ENCODE results near the gene TAOK2. TPM values are rescaled to one million over a fixed set of nuclear protein-coding genes. Genes with fewer than 3 reads are reported as not detected.

The TAOK2 gene
- total and polyA plus RNA-seq, 3 donors from 2014 or later = 66.5 to 140 (median 126) TPM

DNA sequence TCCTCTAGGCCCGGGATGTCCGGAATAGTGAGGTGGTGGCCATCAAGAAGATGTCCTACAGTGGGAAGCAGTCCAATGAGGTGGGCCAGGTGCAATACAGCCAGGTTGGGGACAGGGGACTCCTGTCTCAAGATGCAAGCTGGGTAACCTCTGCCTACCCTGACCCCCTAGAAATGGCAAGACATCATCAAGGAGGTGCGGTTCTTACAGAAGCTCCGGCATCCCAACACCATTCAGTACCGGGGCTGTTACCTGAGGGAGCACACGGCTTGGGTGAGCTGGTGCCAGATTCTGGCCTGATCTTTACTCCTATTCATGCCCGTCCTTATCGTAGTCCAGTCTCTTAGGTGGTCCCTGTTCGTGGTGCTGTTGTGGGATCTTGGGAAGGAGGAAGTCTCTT, 4.4 kb downstream of the TAOK2 start:
- H3K9me3 ChIP-seq = no peaks in the 10 kb centered on the region
- no peaks in the 10 kb centered on the region for H3K27me3 ChIP-seq
- no peak for DNase-seq
- WGBS, 2 donors = 93 to 98% methylated on average over 5 to 9 of the region's 9 CpGs
- intact Hi-C loops (cut with DNase I; ENCODE audit: low total_unique reads) = no loop called here
- no peaks in the 10 kb centered on the region for H3K36me3 ChIP-seq (ENCODE audit: low read depth, missing control alignments)
- H3K4me3 ChIP-seq = no peak overlapping the region
- TF ChIP-seq, protein P1, sequence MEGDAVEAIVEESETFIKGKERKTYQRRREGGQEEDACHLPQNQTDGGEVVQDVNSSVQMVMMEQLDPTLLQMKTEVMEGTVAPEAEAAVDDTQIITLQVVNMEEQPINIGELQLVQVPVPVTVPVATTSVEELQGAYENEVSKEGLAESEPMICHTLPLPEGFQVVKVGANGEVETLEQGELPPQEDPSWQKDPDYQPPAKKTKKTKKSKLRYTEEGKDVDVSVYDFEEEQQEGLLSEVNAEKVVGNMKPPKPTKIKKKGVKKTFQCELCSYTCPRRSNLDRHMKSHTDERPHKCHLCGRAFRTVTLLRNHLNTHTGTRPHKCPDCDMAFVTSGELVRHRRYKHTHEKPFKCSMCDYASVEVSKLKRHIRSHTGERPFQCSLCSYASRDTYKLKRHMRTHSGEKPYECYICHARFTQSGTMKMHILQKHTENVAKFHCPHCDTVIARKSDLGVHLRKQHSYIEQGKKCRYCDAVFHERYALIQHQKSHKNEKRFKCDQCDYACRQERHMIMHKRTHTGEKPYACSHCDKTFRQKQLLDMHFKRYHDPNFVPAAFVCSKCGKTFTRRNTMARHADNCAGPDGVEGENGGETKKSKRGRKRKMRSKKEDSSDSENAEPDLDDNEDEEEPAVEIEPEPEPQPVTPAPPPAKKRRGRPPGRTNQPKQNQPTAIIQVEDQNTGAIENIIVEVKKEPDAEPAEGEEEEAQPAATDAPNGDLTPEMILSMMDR (IDR thresholded peaks at IDR 0.05) = no peak
- no peak for TF ChIP-seq POLR2A (IDR thresholded peaks at IDR 0.05)
- H3K27ac ChIP-seq = no peak overlapping the region
- peaks cover 24% of the 10 kb centered on the region for H3K4me1 ChIP-seq

DNA sequence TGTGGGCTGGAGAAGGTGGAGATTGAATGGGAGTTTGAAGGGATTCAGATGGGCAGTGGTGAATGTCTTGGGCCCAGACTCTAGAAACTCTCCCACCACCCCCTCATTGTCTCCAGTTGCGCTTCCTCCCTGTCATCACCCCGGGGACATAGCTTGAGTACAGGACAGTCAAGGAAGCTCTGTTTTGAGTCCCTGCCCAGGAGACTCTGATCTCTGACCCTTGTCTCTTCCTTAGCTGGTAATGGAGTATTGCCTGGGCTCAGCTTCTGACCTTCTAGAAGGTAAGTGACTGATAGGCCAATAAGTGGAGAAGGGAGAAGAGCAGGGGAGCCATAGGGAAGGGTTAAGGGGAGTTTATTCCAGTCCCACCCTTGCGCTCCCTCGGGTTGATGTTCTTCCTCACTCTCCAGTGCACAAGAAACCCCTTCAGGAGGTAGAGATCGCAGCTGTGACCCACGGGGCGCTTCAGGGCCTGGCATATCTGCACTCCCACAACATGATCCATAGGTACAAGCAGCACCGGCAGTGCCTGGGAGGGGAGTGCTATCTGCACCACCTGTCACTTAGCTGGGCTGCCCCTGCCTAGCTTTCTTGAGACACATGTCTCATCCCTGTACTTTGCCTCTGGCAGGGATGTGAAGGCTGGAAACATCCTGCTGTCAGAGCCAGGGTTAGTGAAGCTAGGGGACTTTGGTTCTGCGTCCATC, 5.0 kb downstream of the TAOK2 start:
- intact Hi-C loops (cut with DNase I; ENCODE audit: low total_unique reads) = no loop called here
- DNase-seq = no peak

DNA sequence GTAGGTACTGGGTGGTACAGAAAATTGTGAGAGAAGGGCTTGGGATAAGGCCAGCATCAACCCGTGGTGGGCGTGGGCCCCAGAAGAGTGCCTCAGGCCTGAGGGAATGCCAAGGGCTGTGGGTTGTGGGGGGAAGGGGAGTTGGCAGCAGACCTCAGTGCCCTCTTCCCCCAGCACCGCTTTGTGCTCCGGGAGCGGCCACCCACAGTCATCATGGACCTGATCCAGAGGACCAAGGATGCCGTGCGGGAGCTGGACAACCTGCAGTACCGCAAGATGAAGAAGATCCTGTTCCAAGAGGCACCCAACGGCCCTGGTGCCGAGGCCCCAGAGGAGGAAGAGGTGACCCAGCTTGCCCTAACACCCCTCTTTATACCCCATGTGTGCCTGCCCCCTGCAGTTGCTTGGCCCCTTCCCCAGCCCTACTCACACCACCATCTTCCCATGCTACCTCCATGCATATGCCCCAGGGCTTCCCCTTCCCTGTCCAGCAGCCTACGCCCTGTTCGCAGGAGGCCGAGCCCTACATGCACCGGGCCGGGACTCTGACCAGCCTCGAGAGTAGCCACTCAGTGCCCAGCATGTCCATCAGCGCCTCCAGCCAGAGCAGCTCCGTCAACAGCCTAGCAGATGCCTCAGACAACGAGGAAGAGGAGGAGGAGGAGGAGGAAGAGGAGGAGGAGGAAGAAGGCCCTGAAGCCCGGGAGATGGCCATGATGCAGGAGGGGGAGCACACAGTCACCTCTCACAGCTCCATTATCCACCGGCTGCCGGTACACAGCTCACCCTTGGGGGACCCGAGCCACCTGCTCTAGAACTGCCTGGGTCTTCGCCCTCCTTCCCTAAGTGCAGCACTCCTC, 9.1 kb downstream of the TAOK2 start:
- Histone ChIP-seq H3K36me3 (ENCODE audit: low read depth, missing control alignments) (no peaks in the 10 kb centered on the region), H3K27me3 (no peaks in the 10 kb centered on the region), H3K4me3 (no peak overlapping the region), H3K4me1 (no peaks in the 10 kb centered on the region), H3K9me3 (no peaks in the 10 kb centered on the region), H3K27ac (no peak overlapping the region)
- TF ChIP-seq, protein P1 (IDR thresholded peaks at IDR 0.05) = no peak
- no peak for TF ChIP-seq POLR2A (IDR thresholded peaks at IDR 0.05)
- 78 to 89% methylated on average over 16 to 24 of the region's 24 CpGs for WGBS, 2 donors
- intact Hi-C loops (cut with DNase I; ENCODE audit: low total_unique reads) = no loop called here
- DNase-seq = no peak

More for the DNA sequence above, 5.0 kb downstream of the TAOK2 start:
- no peak overlapping the region for H3K27ac ChIP-seq
- no peaks in the 10 kb centered on the region for H3K27me3 ChIP-seq
- H3K9me3 ChIP-seq = no peaks in the 10 kb centered on the region
- 86 to 90% methylated on average over 9 of the region's 9 CpGs for WGBS, 2 donors
- H3K36me3 ChIP-seq (ENCODE audit: low read depth, missing control alignments) = no peaks in the 10 kb centered on the region
- TF ChIP-seq, protein P1 (IDR thresholded peaks at IDR 0.05) = no peak
- H3K4me3 ChIP-seq = no peak overlapping the region
- H3K4me1 ChIP-seq = peaks cover 24% of the 10 kb centered on the region

GRCh38 chr16:29983420-29984136, 9.9 kb downstream of the TAOK2 start:
- no peak overlapping the region for H3K4me3 ChIP-seq
- no peaks in the 10 kb centered on the region for H3K4me1 ChIP-seq
- intact Hi-C loops (cut with DNase I; ENCODE audit: low total_unique reads) = no loop called here
- H3K27me3 ChIP-seq = no peaks in the 10 kb centered on the region
- DNase-seq = no peak
- H3K9me3 ChIP-seq = no peaks in the 10 kb centered on the region
- no peaks in the 10 kb centered on the region for H3K36me3 ChIP-seq (ENCODE audit: low read depth, missing control alignments)
- WGBS, 2 donors = 78% methylated on average over 8 to 12 of the region's 12 CpGs
- H3K27ac ChIP-seq = no peak overlapping the region
- no peak for TF ChIP-seq POLR2A (IDR thresholded peaks at IDR 0.05)
- TF ChIP-seq, protein P1 (IDR thresholded peaks at IDR 0.05) = no peak

All from testis (tissue), 3 donors.